ENCODE measurements around the gene GPR52.

GRCh38 chr1:174447866-174448530 lies at the start of gene GPR52:
- TF ChIP-seq PPARA (CRISPR knock-in tag; IDR thresholded peaks at IDR 0.05; ENCODE audit: borderline replicate concordance) (no peak), GLIS3 (CRISPR knock-in tag; IDR thresholded peaks at IDR 0.05) (no peak), ARNTL (CRISPR knock-in tag; IDR thresholded peaks at IDR 0.05; ENCODE audit: borderline replicate concordance, low read depth) (no peak), ESRRG (CRISPR knock-in tag; IDR thresholded peaks at IDR 0.05) (no peak), TOX (CRISPR knock-in tag; IDR thresholded peaks at IDR 0.05; ENCODE audit: borderline replicate concordance) (no peak), PATZ1 (CRISPR knock-in tag; IDR thresholded peaks at IDR 0.05; ENCODE audit: borderline replicate concordance) (no peak), ZC3H10 (CRISPR knock-in tag; IDR thresholded peaks at IDR 0.05) (no peak), TCF4 (CRISPR knock-in tag; IDR thresholded peaks at IDR 0.05; ENCODE audit: borderline replicate concordance) (no peak)
